Heart left ventricle (tissue), 13 donors: Measurements from ENCODE around the gene HOGA1.
A peak's percentile ranks its signal among the peaks of the same experiment; 100 is the strongest.

Source experiments
- CTCF ChIP-seq, 12 donors: fragments of 200-600 bp; sonication (generic) in 4 of 12; IDR thresholded peaks; one replicate each; pipeline versions ENCODE4 v1.5.0 to v1.8.0; 2018 to 2022; ENCODE audit warnings: antibody characterized with exemption in 12 of 12, mild to moderate bottlenecking in 5 of 12
- POLR2A ChIP-seq, 2 donors: fragments of 450-650 bp; IDR thresholded peaks; one replicate each; pipeline ENCODE4 v1.6.1; 2017; ENCODE audit warnings: antibody characterized with exemption in 2 of 2, mild to moderate bottlenecking in 2 of 2, moderate library complexity in 2 of 2
- donor health status: ischemic (EF 13 %, LVEDD 7.1; RV severe dilation, severe dysfunction).
- donor health status: DM: no; HTN: yes; CAD: no.
- donor health status: DM: no; HTN: no; CAD: no.
- donor health status: ischemic (EF 25% LVEDD 6.9; RV normal size, moderate dysfunction).
- donor health status: ischemic (EF 25% LVEDD 5.7; RV mildly dilated, moderate dysfunction).
- donor health status: ischemic (EF 35%, LVEDD 5.7; RV mildly dilated, moderate dysfunction).
- donor health status: nonischemic (EF 11% LVEDD 7.7; RV severe dilation, severe dysfunction).
- donor health status: DM: yes; HTN: yes; CAD: no.
- donor health status: PGD.
- donor health status: ischemic (EF 29% LVEDD 5.4; RV normal size, mild dysfunction).
- donor health status: nonischemic (EF 23%, LVEDD 6.1; RV moderate dilation, normal function).

- TF ChIP-seq CTCF (IDR thresholded peaks at IDR 0.05) (peak in 9 of 12 donors; percentile 11 to 56 (median 48)), POLR2A (IDR thresholded peaks at IDR 0.05) (no peak)
These were observed 49.3 kb upstream of the HOGA1 start for GRCh38 chr10:97534746-97535367.
